Mesenchymal stem cell (in vitro differentiated cells and primary cell): ENCODE data around the gene ODF2.

Experiments used
- DNase-seq: peaks from one replicate; pipeline ENCODE4 v3.0.0-alpha.2; 2013
- H2AFZ ChIP-seq: one replicate; pipeline ENCODE4 v1.6.1; 2013; ENCODE audit warnings: low read depth, mild to moderate bottlenecking, control low read depth, inconsistent platforms, low read length, moderate library complexity
- H2AK5ac ChIP-seq: 2 replicates; pipeline ENCODE4 v1.6.1; 2013; ENCODE audit warnings: low read length, moderate library complexity, mild to moderate bottlenecking, inconsistent platforms; ENCODE audit not compliant: severe bottlenecking
- H2BK120ac ChIP-seq: one replicate; pipeline ENCODE4 v1.6.1; 2013; ENCODE audit warnings: low read depth, mild to moderate bottlenecking, inconsistent platforms, low read length, moderate library complexity
- H2BK12ac ChIP-seq, 2 experiments: one replicate each; pipeline ENCODE4 v1.6.1; 2013; ENCODE audit warnings: inconsistent platforms in 2 of 2, low read length in 2 of 2, mild to moderate bottlenecking in 2 of 2, moderate library complexity in 2 of 2, control low read depth in 1 of 2
- H2BK15ac ChIP-seq: one replicate; pipeline ENCODE4 v1.6.1; 2013; ENCODE audit warnings: mild to moderate bottlenecking, low read depth, inconsistent platforms; ENCODE audit not compliant: poor library complexity, severe bottlenecking
- H2BK5ac ChIP-seq: 2 replicates; pipeline ENCODE4 v1.6.1; 2013; ENCODE audit warnings: low read depth, mild to moderate bottlenecking, low read length, control low read depth, inconsistent platforms; ENCODE audit not compliant: poor library complexity, severe bottlenecking
- H3K14ac ChIP-seq, 2 experiments: one replicate each; pipeline ENCODE4 v1.6.1; 2013; ENCODE audit warnings: inconsistent platforms in 2 of 2, low read length in 2 of 2, control low read depth in 1 of 2, mild to moderate bottlenecking in 1 of 2, moderate library complexity in 1 of 2
- H3K18ac ChIP-seq, 2 experiments: one replicate each; pipeline ENCODE4 v1.6.1; 2013; ENCODE audit warnings: inconsistent platforms in 2 of 2, low read length in 2 of 2, control low read depth in 1 of 2, low read depth in 1 of 2, mild to moderate bottlenecking in 1 of 2
- H3K23ac ChIP-seq, 2 experiments: one replicate each; pipeline ENCODE4 v1.6.1; 2013; ENCODE audit warnings: inconsistent platforms in 2 of 2, low read length in 2 of 2, mild to moderate bottlenecking in 2 of 2, moderate library complexity in 2 of 2, control low read depth in 1 of 2
- H3K27ac ChIP-seq: 2 replicates; pipeline ENCODE4 v1.5.1; 2013; ENCODE audit warnings: mild to moderate bottlenecking, moderate library complexity, low read length, control low read depth, inconsistent platforms; ENCODE audit not compliant: poor library complexity, severe bottlenecking
- H3K27me3 ChIP-seq, 2 experiments: 2 replicates each; pipeline versions ENCODE4 v1.6.1 to v1.7.0; 2013; ENCODE audit warnings: low read length in 2 of 2, mild to moderate bottlenecking in 2 of 2, moderate library complexity in 2 of 2, control low read depth in 1 of 2, inconsistent platforms in 1 of 2; ENCODE audit not compliant: control insufficient read depth in 1 of 2, insufficient read depth in 1 of 2
- H3K36me3 ChIP-seq, 2 experiments: 2 replicates each; pipeline versions ENCODE4 v1.6.1 to v1.7.0; 2013; ENCODE audit warnings: low read length in 2 of 2, control low read depth in 1 of 2, inconsistent platforms in 1 of 2, low read depth in 1 of 2, mild to moderate bottlenecking in 1 of 2; ENCODE audit not compliant: insufficient read depth in 2 of 2, control insufficient read depth in 1 of 2
- H3K4ac ChIP-seq, 2 experiments: one replicate each; pipeline ENCODE4 v1.6.1; 2013; ENCODE audit warnings: inconsistent platforms in 2 of 2, low read length in 2 of 2, mild to moderate bottlenecking in 2 of 2, moderate library complexity in 2 of 2, control low read depth in 1 of 2, low read depth in 1 of 2
- H3K4me1 ChIP-seq: 2 replicates; pipeline ENCODE4 v1.6.1; 2013; ENCODE audit warnings: low read depth, low read length, control low read depth; ENCODE audit not compliant: control insufficient read depth, insufficient read depth
- H3K4me2 ChIP-seq: 2 replicates; pipeline ENCODE4 v1.6.1; 2013; ENCODE audit warnings: low read length, mild to moderate bottlenecking, inconsistent platforms; ENCODE audit not compliant: poor library complexity, severe bottlenecking
- H3K4me3 ChIP-seq, 2 experiments: 2 replicates each; pipeline versions ENCODE4 v1.5.1 to v1.7.0; 2013; ENCODE audit warnings: low read length in 2 of 2, mild to moderate bottlenecking in 2 of 2, control low read depth in 1 of 2, low read depth in 1 of 2; ENCODE audit not compliant: insufficient read depth in 1 of 2
- H3K79me1 ChIP-seq: replicated peaks from 2 replicates; pipeline ENCODE4 v1.6.1; 2013; ENCODE audit warnings: mild to moderate bottlenecking, control low read depth, low read length, inconsistent platforms; ENCODE audit not compliant: poor library complexity, severe bottlenecking
- H3K9ac ChIP-seq: 2 replicates; pipeline ENCODE4 v1.7.0; 2013; ENCODE audit warnings: mild to moderate bottlenecking, low read length, moderate library complexity
- H3K9me3 ChIP-seq: 2 replicates; pipeline ENCODE4 v1.7.0; 2013; ENCODE audit warnings: mild to moderate bottlenecking, low read length; ENCODE audit not compliant: control insufficient read depth
- H4K8ac ChIP-seq: one replicate; pipeline ENCODE4 v1.6.1; 2013; ENCODE audit warnings: inconsistent platforms, mild to moderate bottlenecking, low read length, moderate library complexity
- H4K91ac ChIP-seq: one replicate; pipeline ENCODE4 v1.6.1; 2013; ENCODE audit warnings: mild to moderate bottlenecking, low read length, inconsistent platforms
- WGBS: methylation state at CpG from one replicate; pipeline ENCODE4 v1.1.7; 2013; ENCODE audit warnings: mixed read lengths; 5-methylcytosine and 5-hydroxymethylcytosine counted together

The ODF2 gene

GRCh38 chr9:128424268-128424780 lies 31.5 kb upstream of the ODF2 start:
- no peak overlapping the region for H2BK15ac ChIP-seq
- H2BK12ac ChIP-seq: no peak overlapping the region
- no peak overlapping the region for H3K4ac ChIP-seq
- no peak overlapping the region for H3K18ac ChIP-seq
- H4K8ac ChIP-seq: no peak overlapping the region
- no peak overlapping the region for H2AK5ac ChIP-seq
- peaks cover 14% of the 10 kb centered on the region for H3K79me1 ChIP-seq
- peaks cover 42% of the 10 kb centered on the region in 2 experiments for H3K36me3 ChIP-seq
- peaks cover 0 to 4% of the 10 kb centered on the region in 2 experiments for H3K27me3 ChIP-seq
- H4K91ac ChIP-seq: no peak overlapping the region
- H3K9me3 ChIP-seq: no peaks in the 10 kb centered on the region
- H3K4me2 ChIP-seq: no peak overlapping the region
- H3K23ac ChIP-seq: no peak overlapping the region
- H3K9ac ChIP-seq: no peak overlapping the region
- WGBS: 97% methylated on average over 14 of the region's 15 CpGs
- no peak overlapping the region for H3K14ac ChIP-seq
- H2AFZ ChIP-seq: no peak overlapping the region
- H3K4me3 ChIP-seq: no peak overlapping the region
- H3K4me1 ChIP-seq: peaks cover 27% of the 10 kb centered on the region
- H2BK120ac ChIP-seq: no peak overlapping the region
- no peak overlapping the region for H3K27ac ChIP-seq
- no peak overlapping the region for H2BK5ac ChIP-seq
- no peak for DNase-seq

- Histone ChIP-seq H2BK12ac (no peak overlapping the region), H2BK120ac (no peak overlapping the region), H4K8ac (no peak overlapping the region), H4K91ac (no peak overlapping the region), H3K9ac (no peak overlapping the region), H3K27ac (no peak overlapping the region), H3K4ac (no peak overlapping the region), H2AK5ac (no peak overlapping the region), H3K14ac (no peak overlapping the region), H2BK15ac (no peak overlapping the region), H3K23ac (no peak overlapping the region), H3K27me3 (no peaks in the 10 kb centered on the region), H3K4me2 (no peak overlapping the region), H2AFZ (no peak overlapping the region), H2BK5ac (no peak overlapping the region), H3K9me3 (no peaks in the 10 kb centered on the region), H3K79me1 (peaks cover 2% of the 10 kb centered on the region), H3K36me3 (peaks cover 46 to 54% of the 10 kb centered on the region in 2 experiments), H3K4me1 (peaks cover 10% of the 10 kb centered on the region), H3K4me3 (peak overlapping the region in 1 of 2 experiments; percentile 5), H3K18ac (no peak overlapping the region)
- 89% methylated on average over 19 of the region's 22 CpGs for WGBS
- no peak for DNase-seq
These were observed 26.9 kb upstream of the ODF2 start for GRCh38 chr9:128428644-128429512.

GRCh38 chr9:128429513-128430086 lies 26.2 kb upstream of the ODF2 start:
- H3K4me1 ChIP-seq: peaks cover 10% of the 10 kb centered on the region
- no peak for DNase-seq
- H2BK120ac ChIP-seq: no peak overlapping the region
- no peak overlapping the region for H2BK15ac ChIP-seq
- H3K79me1 ChIP-seq: no peaks in the 10 kb centered on the region
- no peak overlapping the region for H4K91ac ChIP-seq
- no peak overlapping the region for H3K27ac ChIP-seq
- 91% methylated on average over 12 of the region's 13 CpGs for WGBS
- no peak overlapping the region for H2AFZ ChIP-seq
- no peak overlapping the region for H3K18ac ChIP-seq
- no peak overlapping the region for H3K4ac ChIP-seq
- H3K9ac ChIP-seq: no peak overlapping the region
- H3K4me3 ChIP-seq: no peak overlapping the region
- H4K8ac ChIP-seq: no peak overlapping the region
- no peak overlapping the region for H2BK12ac ChIP-seq
- no peak overlapping the region for H2AK5ac ChIP-seq
- no peak overlapping the region for H3K14ac ChIP-seq
- H3K9me3 ChIP-seq: no peaks in the 10 kb centered on the region
- H3K4me2 ChIP-seq: no peak overlapping the region
- peaks cover 41 to 54% of the 10 kb centered on the region in 2 experiments for H3K36me3 ChIP-seq
- H3K23ac ChIP-seq: no peak overlapping the region
- no peak overlapping the region for H2BK5ac ChIP-seq
- no peaks in the 10 kb centered on the region for H3K27me3 ChIP-seq

- no peak overlapping the region for H3K23ac ChIP-seq
- WGBS: 95% methylated on average over 8 of the region's 8 CpGs
- H4K91ac ChIP-seq: no peak overlapping the region
These were observed 24.6 kb upstream of the ODF2 start for GRCh38 chr9:128431207-128431606.

More at GRCh38 chr9:128431207-128431606, 24.6 kb upstream of the ODF2 start:
- Histone ChIP-seq H2BK15ac (no peak overlapping the region), H3K4me2 (no peak overlapping the region), H3K14ac (no peak overlapping the region), H3K36me3 (peaks cover 41 to 54% of the 10 kb centered on the region in 2 experiments), H3K18ac (no peak overlapping the region), H3K27me3 (no peaks in the 10 kb centered on the region), H3K79me1 (no peaks in the 10 kb centered on the region), H3K9me3 (no peaks in the 10 kb centered on the region), H3K27ac (no peak overlapping the region), H3K4me3 (no peak overlapping the region), H2BK5ac (no peak overlapping the region), H2BK120ac (no peak overlapping the region), H2BK12ac (no peak overlapping the region), H3K9ac (no peak overlapping the region), H4K8ac (no peak overlapping the region), H2AFZ (no peak overlapping the region), H2AK5ac (no peak overlapping the region), H3K4ac (no peak overlapping the region), H3K4me1 (peaks cover 10% of the 10 kb centered on the region)
- no peak for DNase-seq
